SK-N-SH treated with all-trans-retinoic acid at 6 μM for 48 hours (cell line): ENCODE measurements around the gene ATP5MG.

Experiments
- ATAC-seq: fragments of 200-7000 bp; cut with Tn5 transposase; 3 replicates; pipeline ENCODE4 v1.9.1; 2020; ENCODE audit warnings: mild to moderate bottlenecking, moderate library complexity
- ARNTL ChIP-seq: fragments of 450-650 bp; formaldehyde crosslinking; IDR thresholded peaks from 2 replicates; pipeline ENCODE4 v1.5.0; 2020; ENCODE audit warnings: low read depth, mild to moderate bottlenecking, moderate library complexity, borderline replicate concordance
- CREB5 ChIP-seq: fragments of 250-450 bp; sonication (Bioruptor Pico); IDR thresholded peaks from 2 replicates; pipeline ENCODE4 v1.5.1; 2020; ENCODE audit warnings: low read depth, mild to moderate bottlenecking, moderate library complexity
- CSRNP3 ChIP-seq: fragments of 250-450 bp; sonication (Bioruptor Pico); IDR thresholded peaks from 2 replicates; pipeline ENCODE4 v1.5.1; 2021; ENCODE audit warnings: mild to moderate bottlenecking, moderate library complexity
- ESRRG ChIP-seq: fragments of 250-450 bp; sonication (Bioruptor Pico); IDR thresholded peaks from 2 replicates; pipeline ENCODE4 v1.6.1; 2021; ENCODE audit warnings: mild to moderate bottlenecking
- GLIS3 ChIP-seq: fragments of 250-450 bp; sonication (Bioruptor Pico); IDR thresholded peaks from 2 replicates; pipeline ENCODE4 v1.5.0; 2020; ENCODE audit warnings: mild to moderate bottlenecking, moderate library complexity
- ISL1 ChIP-seq: fragments of 250-450 bp; sonication (Bioruptor Pico); IDR thresholded peaks from 2 replicates; pipeline ENCODE4 v2.1.2; 2022; ENCODE audit warnings: mild to moderate bottlenecking, moderate library complexity
- OSR1 ChIP-seq: fragments of 250-450 bp; sonication (Bioruptor Pico); IDR thresholded peaks from 2 replicates; pipeline ENCODE4 v1.8.0; 2022; ENCODE audit warnings: moderate library complexity, mild to moderate bottlenecking, inconsistent platforms
- PATZ1 ChIP-seq: fragments of 250-450 bp; sonication (Bioruptor Pico); IDR thresholded peaks from 2 replicates; pipeline ENCODE4 v1.8.0; 2020; ENCODE audit warnings: mild to moderate bottlenecking, moderate library complexity, borderline replicate concordance
- POU6F1 ChIP-seq: fragments of 250-450 bp; sonication (Bioruptor Pico); IDR thresholded peaks from 2 replicates; pipeline ENCODE4 v1.8.0; 2021; ENCODE audit warnings: low read depth, mild to moderate bottlenecking, moderate library complexity, borderline replicate concordance
- PPARA ChIP-seq: fragments of 250-450 bp; sonication (Bioruptor Pico); IDR thresholded peaks from 2 replicates; pipeline ENCODE4 v1.5.0; 2020; ENCODE audit warnings: mild to moderate bottlenecking, borderline replicate concordance
- RARB ChIP-seq: fragments of 250-450 bp; sonication (Bioruptor Pico); IDR thresholded peaks from 2 replicates; pipeline ENCODE4 v1.8.0; 2021; ENCODE audit warnings: mild to moderate bottlenecking, moderate library complexity
- SNAI2 ChIP-seq: fragments of 250-450 bp; sonication (Bioruptor Pico); IDR thresholded peaks from 2 replicates; pipeline ENCODE4 v1.5.0; 2020; ENCODE audit warnings: mild to moderate bottlenecking, moderate library complexity
- TCF4 ChIP-seq: fragments of 250-450 bp; sonication (Bioruptor Pico); IDR thresholded peaks from 2 replicates; pipeline ENCODE4 v1.8.0; 2021; ENCODE audit warnings: mild to moderate bottlenecking, moderate library complexity, borderline replicate concordance
- TOX ChIP-seq: fragments of 250-450 bp; sonication (Bioruptor Pico); IDR thresholded peaks from 2 replicates; pipeline ENCODE4 v1.8.0; 2021; ENCODE audit warnings: mild to moderate bottlenecking, moderate library complexity, borderline replicate concordance
- TSHZ2 ChIP-seq: fragments of 250-450 bp; sonication (Bioruptor Pico); IDR thresholded peaks from 2 replicates; pipeline ENCODE4 v1.5.0; 2020; ENCODE audit warnings: mild to moderate bottlenecking, moderate library complexity
- ZC3H10 ChIP-seq: fragments of 250-450 bp; sonication (Bioruptor Pico); IDR thresholded peaks from 2 replicates; pipeline ENCODE4 v1.5.1; 2021; ENCODE audit warnings: mild to moderate bottlenecking, moderate library complexity
- ZFP3 ChIP-seq: fragments of 250-450 bp; sonication (Bioruptor Pico); IDR thresholded peaks from 2 replicates; pipeline ENCODE4 v1.5.0; 2020; ENCODE audit warnings: mild to moderate bottlenecking, moderate library complexity
- ZFP30 ChIP-seq: fragments of 450-650 bp; formaldehyde crosslinking; IDR thresholded peaks from 2 replicates; pipeline ENCODE4 v1.5.0; 2022; ENCODE audit warnings: mild to moderate bottlenecking, moderate library complexity
- ZNF565 ChIP-seq: fragments of 450-650 bp; formaldehyde crosslinking; conservative IDR thresholded peaks from 2 replicates; pipeline ENCODE4 v1.5.0; 2020; ENCODE audit warnings: low read depth, mild to moderate bottlenecking, moderate library complexity
- ZNF70 ChIP-seq: fragments of 450-650 bp; formaldehyde crosslinking; IDR thresholded peaks from 2 replicates; pipeline ENCODE4 v1.5.0; 2020; ENCODE audit warnings: mild to moderate bottlenecking, moderate library complexity
- ZNF8 ChIP-seq: fragments of 450-650 bp; formaldehyde crosslinking; IDR thresholded peaks from 2 replicates; pipeline ENCODE4 v1.5.0; 2020; ENCODE audit warnings: mild to moderate bottlenecking, moderate library complexity

Gene ATP5MG

GRCh38 chr11:118430956-118431355, 29.6 kb downstream of the ATP5MG start:
- TF ChIP-seq GLIS3 (no peak), TOX (CRISPR knock-in tag) (no peak), OSR1 (CRISPR knock-in tag) (no peak), CSRNP3 (no peak), POU6F1 (no peak)
- TF ChIP-seq, all 23 proteins: peak for 0
- no peak for ATAC-seq

- TF ChIP-seq ZNF8 (CRISPR knock-in tag) (no peak), ZNF565 (CRISPR knock-in tag) (no peak), RARB (no peak), TCF4 (no peak), ZFP30 (CRISPR knock-in tag) (no peak), ZNF70 (CRISPR knock-in tag) (no peak), PPARA (no peak), ISL1 (no peak), ARNTL (CRISPR knock-in tag) (no peak), POU6F1 (no peak), TOX (CRISPR knock-in tag) (no peak), PATZ1 (CRISPR knock-in tag) (no peak), ZFP3 (CRISPR knock-in tag) (no peak), OSR1 (CRISPR knock-in tag) (no peak), CSRNP3 (no peak), GLIS3 (no peak), ESRRG (no peak), CREB5 (CRISPR knock-in tag) (no peak)
- no peak for ATAC-seq
Observed at GRCh38 chr11:118434123-118434552, 32.7 kb downstream of the ATP5MG start.

- no peak for TF ChIP-seq TSHZ2 (CRISPR knock-in tag)
- no peak for TF ChIP-seq ZNF70 (CRISPR knock-in tag)
- no peak for TF ChIP-seq ZC3H10 (CRISPR knock-in tag)
- no peak for TF ChIP-seq GLIS3
- no peak for TF ChIP-seq OSR1 (CRISPR knock-in tag)
- TF ChIP-seq ESRRG: no peak
- no peak for TF ChIP-seq ZNF8 (CRISPR knock-in tag)
- no peak for TF ChIP-seq ZFP30 (CRISPR knock-in tag)
- no peak for TF ChIP-seq SNAI2 (CRISPR knock-in tag)
- peak; percentile 32 for ATAC-seq
Observed at GRCh38 chr11:118434553-118435289, 33.3 kb downstream of the ATP5MG start.
